ENCODE results near the gene RNF213.
"Not testable (repeated sequence)": the region's sequence is repeated elsewhere in the genome, so short reads cannot be mapped to it uniquely, and the experiment has no call there.

The RNF213 gene

DNA sequence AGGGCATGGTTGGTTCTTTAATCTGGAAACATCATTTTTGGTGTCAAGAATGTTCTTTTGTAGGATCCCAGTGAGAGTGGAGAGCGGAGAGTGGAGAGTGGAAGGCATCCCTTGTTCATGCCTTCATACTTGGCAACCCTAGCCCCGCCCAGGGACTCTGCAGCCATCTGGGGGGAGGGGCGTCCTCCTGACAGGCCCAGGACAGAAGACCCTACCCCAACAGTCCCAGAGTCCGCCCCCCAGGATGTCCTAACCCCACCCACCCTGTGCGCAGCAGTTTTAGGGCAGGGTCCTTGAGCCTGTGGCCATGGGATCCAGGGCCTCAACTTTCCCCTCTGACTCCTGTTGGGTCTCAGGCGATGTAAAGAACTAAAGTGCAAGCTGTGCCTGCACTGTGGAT, 36.0 kb upstream of the RNF213 start:
- no peak for DNase-seq (ENCODE audit: low read depth)

GRCh38 chr17:80225230-80225629, 35.4 kb upstream of the RNF213 start:
- no peak for DNase-seq (ENCODE audit: low read depth)

GRCh38 chr17:80227156-80227555, 33.5 kb upstream of the RNF213 start:
- no peak for DNase-seq (ENCODE audit: low read depth)

DNA sequence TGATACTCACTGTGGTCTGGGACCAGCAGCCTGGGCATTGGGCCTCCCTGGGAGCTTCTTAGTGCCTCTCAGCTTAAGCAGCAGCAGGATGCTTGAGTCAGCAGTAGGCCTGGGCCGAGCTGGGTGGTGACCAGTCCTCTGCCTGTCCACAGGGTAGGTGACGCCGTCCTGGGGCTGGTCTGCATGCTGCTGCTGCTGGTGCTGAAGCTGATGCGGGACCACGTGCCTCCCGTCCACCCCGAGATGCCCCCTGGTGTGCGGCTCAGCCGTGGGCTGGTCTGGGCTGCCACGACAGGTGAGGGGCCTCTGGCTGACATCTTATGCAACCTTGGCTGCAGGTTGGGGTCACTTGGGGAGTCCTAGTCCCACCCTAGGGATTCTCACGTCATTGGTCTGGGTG, 33.0 kb upstream of the RNF213 start:
- no peak for DNase-seq (ENCODE audit: low read depth)

GRCh38 chr17:80228477-80228876, 32.2 kb upstream of the RNF213 start:
- no peak for DNase-seq (ENCODE audit: low read depth)

DNA sequence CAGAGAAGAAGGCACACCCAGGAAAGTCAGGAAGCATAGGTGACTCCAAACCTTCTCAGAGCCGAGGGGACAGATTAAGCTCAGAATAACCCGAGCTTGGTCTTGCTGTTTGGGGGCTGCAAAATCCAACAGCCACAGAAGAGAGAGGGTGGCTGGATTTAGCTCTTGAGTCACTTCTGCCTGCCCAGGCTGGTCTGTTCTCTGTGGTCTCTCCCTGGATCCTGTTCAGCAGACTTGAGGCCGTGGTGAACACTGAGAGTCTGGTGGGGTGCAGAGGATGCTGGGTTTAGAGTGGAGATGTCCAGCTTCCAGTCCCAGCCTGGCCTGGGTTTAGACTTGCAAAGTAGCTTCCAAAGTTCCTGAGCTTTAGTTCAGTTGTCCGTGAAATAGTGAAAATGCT, 31.6 kb upstream of the RNF213 start:
- no peak for DNase-seq (ENCODE audit: low read depth)

GRCh38 chr17:80232438-80232837, 28.2 kb upstream of the RNF213 start:
- no peak for DNase-seq (ENCODE audit: low read depth)

GRCh38 chr17:80233202-80233601, 27.4 kb upstream of the RNF213 start:
- DNase-seq (ENCODE audit: low read depth), result no peak

- DNase-seq (ENCODE audit: low read depth), result no peak
Measured at GRCh38 chr17:80236911-80237310, 23.7 kb upstream of the RNF213 start.

DNA sequence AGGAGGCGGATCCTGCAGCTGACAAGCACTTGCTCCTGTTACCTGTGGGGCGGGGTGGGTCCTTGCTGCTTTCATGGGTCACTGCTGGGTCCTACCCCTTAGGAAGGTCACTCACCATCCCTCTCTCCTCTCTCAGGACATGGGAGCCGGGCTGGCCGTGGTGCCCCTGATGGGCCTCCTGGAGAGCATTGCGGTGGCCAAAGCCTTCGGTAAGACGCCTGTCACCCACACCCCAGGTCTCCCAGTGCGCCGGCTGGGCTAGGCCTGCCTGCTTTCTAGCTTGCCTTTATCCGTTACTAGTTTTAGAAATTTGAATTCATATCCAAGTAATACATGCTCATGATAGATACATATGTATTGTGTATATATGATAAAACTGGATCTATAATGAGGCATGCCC, 23.3 kb upstream of the RNF213 start:
- DNase-seq (ENCODE audit: low read depth), result no peak

DNA sequence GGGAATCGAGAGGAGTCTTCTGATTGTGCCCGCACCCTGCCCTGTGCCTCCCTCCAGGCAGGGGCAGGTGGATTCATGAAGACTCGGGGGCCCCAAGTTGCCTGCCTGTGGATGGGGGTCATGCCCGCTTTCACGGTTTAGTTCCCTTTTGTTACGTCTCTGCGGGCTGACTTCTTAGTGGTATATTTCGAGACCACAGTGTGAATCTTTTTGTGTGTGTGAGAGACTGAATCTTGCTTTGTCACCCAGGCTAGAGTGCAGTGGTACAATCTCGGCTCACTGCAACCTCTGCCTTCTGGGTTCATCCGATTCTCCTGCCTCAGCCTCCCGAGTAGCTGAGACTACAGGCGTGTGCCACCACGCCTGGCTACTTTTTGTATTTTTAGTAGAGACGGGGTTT, 18.1 kb upstream of the RNF213 start:
- no peak for DNase-seq (ENCODE audit: low read depth)

GRCh38 chr17:80243526-80244433, 16.9 kb upstream of the RNF213 start:
- DNase-seq (ENCODE audit: low read depth), result no peak

DNA sequence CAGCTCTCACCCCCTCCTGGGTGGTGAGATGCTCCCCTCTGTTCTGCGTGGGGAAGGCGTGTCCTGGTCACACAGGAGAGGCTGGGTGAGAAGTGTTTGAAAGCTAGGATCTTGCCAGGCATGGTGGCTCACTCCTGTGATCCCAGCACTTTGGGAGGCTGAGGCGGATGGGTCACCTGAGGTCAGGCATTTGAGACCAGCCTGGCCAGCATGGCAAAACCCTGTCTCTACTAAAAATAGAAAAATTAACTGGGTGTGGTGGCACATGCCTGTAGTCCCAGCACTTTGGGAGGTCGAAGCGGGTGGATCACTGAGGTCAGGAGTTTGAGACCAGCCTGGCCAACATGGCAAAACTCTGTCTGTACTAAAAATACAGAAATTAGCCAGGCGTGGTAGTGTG, 16.2 kb upstream of the RNF213 start:
- DNase-seq (ENCODE audit: low read depth), result not testable (repeated sequence)

DNA sequence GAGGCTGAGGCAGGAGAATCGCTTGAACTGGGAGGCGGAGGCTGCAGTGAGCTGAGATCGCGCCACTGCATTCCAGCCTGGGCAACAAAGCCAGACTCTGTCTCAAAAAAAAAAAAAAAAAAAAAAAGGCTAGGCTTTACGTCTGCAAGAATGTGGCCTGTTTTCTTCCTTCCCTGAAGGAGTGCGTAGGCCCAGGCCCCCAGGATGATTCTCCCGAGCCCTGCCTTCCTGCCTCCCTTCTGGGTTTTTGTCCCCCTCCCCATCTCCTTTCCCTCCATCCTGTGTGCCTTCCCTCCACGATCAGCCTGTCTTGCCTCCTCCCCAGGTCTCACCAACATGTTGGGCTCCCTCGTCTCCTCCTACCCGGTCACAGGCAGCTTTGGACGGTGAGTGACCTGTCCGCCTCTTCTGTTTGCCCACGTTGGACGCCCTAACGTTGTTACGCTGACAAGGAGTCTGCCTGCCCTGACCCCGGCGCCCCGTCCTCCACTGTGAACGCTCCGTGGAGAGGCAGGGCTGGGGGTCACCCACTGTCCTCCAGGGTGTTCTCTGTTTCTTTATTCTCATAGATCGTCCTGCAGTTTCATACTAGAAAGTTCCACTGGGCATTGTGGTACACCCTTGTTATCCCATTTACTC, 15.7 kb upstream of the RNF213 start:
- DNase-seq (ENCODE audit: low read depth), result no peak

GRCh38 chr17:80245566-80246265, 14.9 kb upstream of the RNF213 start:
- no peak for DNase-seq (ENCODE audit: low read depth)

GRCh38 chr17:80246266-80246681, 14.4 kb upstream of the RNF213 start:
- DNase-seq (ENCODE audit: low read depth), result no peak

DNA sequence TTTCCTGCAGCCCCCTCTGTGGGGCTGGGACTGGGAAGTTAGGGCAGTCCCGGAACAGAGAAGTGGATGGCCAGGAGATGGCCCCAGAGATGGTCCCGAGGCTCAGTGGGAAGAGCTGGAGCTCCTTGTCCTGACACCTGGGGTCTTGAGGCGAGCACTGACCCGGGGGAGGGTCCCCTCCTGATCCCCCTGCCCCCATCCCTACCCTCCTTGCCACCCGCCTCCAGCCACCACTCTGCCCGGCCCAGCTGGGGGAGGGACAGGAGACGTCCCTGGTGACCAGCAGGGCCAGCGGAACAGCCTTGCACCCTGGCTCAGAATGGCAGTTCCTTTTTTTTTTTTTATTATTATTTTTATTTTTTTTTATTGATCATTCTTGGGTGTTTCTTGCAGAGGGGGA, 13.9 kb upstream of the RNF213 start:
- DNase-seq (ENCODE audit: low read depth), result no peak

- DNase-seq (ENCODE audit: low read depth), result no peak
Measured at GRCh38 chr17:80247561-80247960, 13.1 kb upstream of the RNF213 start.

- no peak for DNase-seq (ENCODE audit: low read depth)
Measured at GRCh38 chr17:80248001-80248893, 12.4 kb upstream of the RNF213 start.

- no peak for DNase-seq (ENCODE audit: low read depth)
Measured at GRCh38 chr17:80248894-80249710, 11.6 kb upstream of the RNF213 start.

DNA sequence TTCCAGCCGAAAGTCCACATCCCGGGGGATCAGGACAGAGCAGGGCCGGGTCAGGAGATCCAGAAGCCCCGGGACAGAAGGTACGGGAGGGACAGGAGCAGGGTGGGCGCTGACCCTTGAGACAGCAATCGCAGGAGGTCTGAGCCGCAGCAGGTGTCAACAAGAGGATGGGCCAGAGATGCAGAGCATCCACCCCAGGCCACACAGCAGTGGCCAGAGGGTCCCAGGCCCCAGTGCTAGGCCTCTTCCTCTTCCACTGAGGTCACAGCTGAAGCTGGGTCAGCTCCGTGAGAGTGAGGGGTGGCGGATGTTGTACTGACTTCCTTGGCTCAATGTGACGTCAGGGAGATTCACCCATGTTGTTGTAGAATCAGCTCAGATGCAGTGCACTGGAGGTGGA, 8.7 kb upstream of the RNF213 start:
- no peak for DNase-seq (ENCODE audit: low read depth)

Measured in activated T-helper 9 cell treated with anti-CD3 and anti-CD28 coated beads, Interleukin-2, amount 50 U/mL, for 16 hours (primary cell).